Uterine smooth muscle cell (primary cell): ENCODE data around the gene SEL1L3. TPM values are rescaled to one million over a fixed set of nuclear protein-coding genes. Genes with fewer than 3 reads are reported as not detected.

Experiments used
- total RNA-seq: library from RNA; depleted of rRNA; stranded (reverse); fragments of >200 nt; gene quantifications from 2 replicates; pipeline ENCODE4 v1.2.3, GENCODE V29; 2014

The SEL1L3 gene
- total RNA-seq: 26.6 and 40.1 TPM in 2 replicates

GRCh38 chr4:25862411-25863346 is at the start of gene SEL1L3:
Gene SEL1L3 (minus strand): TSS chr4:25862988. CDS start chr4:25862836, 152 bp downstream.

Other genes starting within 250 kb of the SEL1L3 start
- gene SLC34A2, start 207.1 kb downstream of the SEL1L3 start, total RNA-seq: not detected in 2 replicates
- 23.5 and 39.0 TPM in 2 replicates for gene SMIM20, start 51.2 kb upstream of the SEL1L3 start, total RNA-seq